Kidney (tissue), 14 donors: Measurements from ENCODE around the gene CXCL13. TPM values are rescaled to one million over a fixed set of nuclear protein-coding genes. Genes with fewer than 3 reads are reported as not detected.

ENCODE experiments used
- DNase-seq, 5 donors: peaks; one replicate each; pipeline ENCODE4 v3.0.0-alpha.2; 2013 to 2020
- FAIRE-seq: peaks from 2 replicates; lab custom pipeline; 2012; peaks lifted over from hg19 to GRCh38; lab: Jason Lieb, UNC
- H3K27ac ChIP-seq, 2 donors: one replicate each; pipeline ENCODE4 v1.7.0; 2013; ENCODE audit warnings: low read depth in 2 of 2, low read length in 2 of 2, inconsistent platforms in 1 of 2
- H3K27me3 ChIP-seq: one replicate; pipeline ENCODE4 v1.7.1; 2013; ENCODE audit warnings: low read length, inconsistent platforms; ENCODE audit not compliant: control insufficient read depth, insufficient read depth
- H3K36me3 ChIP-seq, 3 donors: one replicate each; pipeline versions ENCODE4 v1.7.0 to v1.7.1; 2013; ENCODE audit warnings: low read length in 3 of 3, control low read depth in 1 of 3, inconsistent platforms in 1 of 3; ENCODE audit not compliant: insufficient read depth in 3 of 3, control insufficient read depth in 2 of 3
- H3K4me1 ChIP-seq, 3 donors: one replicate each; pipeline versions ENCODE4 v1.7.0 to v1.7.1; 2013; ENCODE audit warnings: low read length in 3 of 3, inconsistent platforms in 1 of 3, low read depth in 1 of 3; ENCODE audit not compliant: control insufficient read depth in 2 of 3, insufficient read depth in 2 of 3
- H3K4me3 ChIP-seq, 3 donors: one replicate each; pipeline versions ENCODE4 v1.7.0 to v1.8.1; 2013; ENCODE audit warnings: low read length in 3 of 3, control low read depth in 1 of 3, inconsistent platforms in 1 of 3
- H3K9ac ChIP-seq, 3 donors: one replicate each; pipeline versions ENCODE4 v1.7.0 to v1.7.1; 2013; ENCODE audit warnings: low read length in 3 of 3, control low read depth in 1 of 3, inconsistent platforms in 1 of 3
- H3K9me3 ChIP-seq, 3 donors: one replicate each; pipeline versions ENCODE4 v1.7.0 to v1.7.1; 2013; ENCODE audit warnings: low read length in 3 of 3, control low read depth in 1 of 3, inconsistent platforms in 1 of 3; ENCODE audit not compliant: control insufficient read depth in 2 of 3, insufficient read depth in 1 of 3
- CTCF ChIP-seq: IDR thresholded peaks from 3 replicates; pipeline ENCODE4 v1.5.1; 2012; ENCODE audit warnings: mild to moderate bottlenecking, moderate library complexity, borderline replicate concordance; ENCODE audit not compliant: insufficient read depth; ENCODE audit errors: extremely low read depth
- intact Hi-C: fragments of 100-400 bp; cut with DNase I; formaldehyde crosslinking; loops from one replicate; pipeline ENCODE4 v1.11.1; 2022
- polyA plus RNA-seq: library from polyadenylated mRNA; stranded (reverse); fragments of 350-450 nt; fragmentation: Illumina TruSeq; extraction: RNeasy Lipid Tissue Mini Kit (QIAGEN cat#74804); gene quantifications from one replicate; pipeline ENCODE4 v1.2.3, GENCODE V29; 2014; ENCODE audit warnings: low read depth, low replicate concordance; ENCODE audit not compliant: insufficient read depth
- total RNA-seq: library from RNA; stranded (reverse); fragmentation: NEBNext Ultra II Directional; extraction: Animal tissue kit (Norgen Biotek cat#: 25700); gene quantifications from one replicate; pipeline ENCODE4 v1.2.1, GENCODE V29; 2021
- donor health status: control.
- donor health status: control.
- donor health status: control.
- donor health status: control.
- donor health status: control.
- donor health status: DM: yes; HTN: yes; CAD: no.
- donor health status: Normal renal cell carcinoma (clear cell type).

The CXCL13 gene
- total and polyA plus RNA-seq, 2 donors from 2014 or later: 6.5 TPM; not detected in 1

GRCh38 chr4:77578145-77578544, 27.5 kb upstream of the CXCL13 start:
- Histone ChIP-seq H3K4me3 (no peak overlapping the region), H3K27me3 (no peaks in the 10 kb centered on the region), H3K27ac (no peak overlapping the region), H3K4me1 (no peaks in the 10 kb centered on the region), H3K9ac (no peak overlapping the region), H3K36me3 (no peaks in the 10 kb centered on the region), H3K9me3 (peaks cover 0 to 5% (median 0%) of the 10 kb centered on the region in 3 donors)
- intact Hi-C loops: no loop called here
- TF ChIP-seq CTCF: no peak
- DNase-seq (no peak), FAIRE-seq (no peak)

- no peak for TF ChIP-seq CTCF
- Histone ChIP-seq H3K27ac (no peak overlapping the region), H3K36me3 (no peaks in the 10 kb centered on the region), H3K9me3 (peaks cover 0 to 5% (median 0%) of the 10 kb centered on the region in 3 donors), H3K27me3 (no peaks in the 10 kb centered on the region), H3K4me1 (no peaks in the 10 kb centered on the region), H3K4me3 (no peak overlapping the region), H3K9ac (no peak overlapping the region)
- DNase-seq (no peak), FAIRE-seq (no peak)
- intact Hi-C loops: no loop called here
These were observed 26.1 kb upstream of the CXCL13 start for GRCh38 chr4:77579406-77580076.

GRCh38 chr4:77581724-77582123, 23.9 kb upstream of the CXCL13 start:
- Histone ChIP-seq H3K27ac (no peak overlapping the region), H3K4me1 (no peaks in the 10 kb centered on the region), H3K36me3 (no peaks in the 10 kb centered on the region), H3K9me3 (peaks cover 0 to 5% (median 0%) of the 10 kb centered on the region in 3 donors), H3K27me3 (no peaks in the 10 kb centered on the region), H3K4me3 (no peak overlapping the region), H3K9ac (no peak overlapping the region)
- TF ChIP-seq CTCF: no peak
- no peak for DNase-seq
- intact Hi-C loops: no loop called here
- FAIRE-seq: no peak
